ENCODE results near the gene ARL6IP1.

DNA sequence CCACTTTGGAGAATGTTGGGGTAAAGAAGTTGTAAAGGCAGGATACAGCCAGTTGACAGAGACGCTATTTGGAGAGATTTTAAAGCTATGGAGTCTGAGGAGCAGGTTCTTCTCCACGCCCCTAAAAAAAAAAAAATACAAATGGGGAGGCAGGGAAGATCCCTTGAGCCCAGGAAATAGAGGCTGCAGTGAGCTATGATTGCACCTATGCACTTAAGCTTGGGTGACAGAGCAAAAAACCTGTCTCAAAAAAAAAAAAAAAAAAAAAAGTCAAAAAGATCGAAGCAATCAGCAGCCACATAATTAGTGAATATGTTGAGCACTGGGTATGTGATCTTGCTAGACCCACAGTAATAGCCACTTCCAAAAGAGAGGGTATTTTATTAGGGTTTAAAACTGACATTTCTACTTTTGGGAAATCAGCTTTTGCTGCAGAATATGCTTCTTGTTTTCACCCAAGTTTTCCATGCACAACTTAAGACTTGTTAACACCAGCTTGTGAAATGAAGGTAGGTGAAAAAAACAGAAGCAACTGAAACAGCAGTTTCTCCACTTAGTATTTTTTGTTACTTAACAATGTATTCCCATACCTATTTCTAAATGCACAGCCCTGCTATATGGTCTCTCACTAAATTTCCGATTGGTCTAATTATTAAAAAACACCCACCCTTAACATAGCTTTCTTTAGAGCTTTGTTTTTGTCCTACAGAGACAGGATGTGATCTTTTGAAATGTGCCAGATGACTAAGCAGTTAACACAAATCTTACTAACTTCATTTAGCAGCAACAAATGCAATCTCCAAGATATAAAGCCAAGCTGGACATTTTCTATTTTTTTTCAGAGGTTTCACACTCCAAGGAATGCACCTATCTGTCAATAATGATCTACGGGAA is 2.5 kb upstream of the ARL6IP1 start:
- TF ChIP-seq, protein P1, sequence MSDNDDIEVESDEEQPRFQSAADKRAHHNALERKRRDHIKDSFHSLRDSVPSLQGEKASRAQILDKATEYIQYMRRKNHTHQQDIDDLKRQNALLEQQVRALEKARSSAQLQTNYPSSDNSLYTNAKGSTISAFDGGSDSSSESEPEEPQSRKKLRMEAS (IDR thresholded peaks at IDR 0.05; ENCODE audit: low read depth) = no peak
- TF ChIP-seq GABPA (IDR thresholded peaks at IDR 0.05; ENCODE audit: low read depth) (no peak), GATA2 (CRISPR knock-in tag; IDR thresholded peaks at IDR 0.05) (no peak), RAD21 (IDR thresholded peaks at IDR 0.05; ENCODE audit: low read length) (no peak), TCF12 (IDR thresholded peaks at IDR 0.05) (no peak), POLR2AphosphoS5 (IDR thresholded peaks at IDR 0.05; ENCODE audit: low read depth, low read length) (no peak), YY1 (IDR thresholded peaks at IDR 0.05; ENCODE audit: low read depth) (no peak), MXI1 (IDR thresholded peaks at IDR 0.05; ENCODE audit: low read depth, low read length) (no peak), JUND (IDR thresholded peaks at IDR 0.05) (no peak), NRF1 (IDR thresholded peaks at IDR 0.05; ENCODE audit: low read depth, low read length) (no peak)
- TF ChIP-seq, protein P2, sequence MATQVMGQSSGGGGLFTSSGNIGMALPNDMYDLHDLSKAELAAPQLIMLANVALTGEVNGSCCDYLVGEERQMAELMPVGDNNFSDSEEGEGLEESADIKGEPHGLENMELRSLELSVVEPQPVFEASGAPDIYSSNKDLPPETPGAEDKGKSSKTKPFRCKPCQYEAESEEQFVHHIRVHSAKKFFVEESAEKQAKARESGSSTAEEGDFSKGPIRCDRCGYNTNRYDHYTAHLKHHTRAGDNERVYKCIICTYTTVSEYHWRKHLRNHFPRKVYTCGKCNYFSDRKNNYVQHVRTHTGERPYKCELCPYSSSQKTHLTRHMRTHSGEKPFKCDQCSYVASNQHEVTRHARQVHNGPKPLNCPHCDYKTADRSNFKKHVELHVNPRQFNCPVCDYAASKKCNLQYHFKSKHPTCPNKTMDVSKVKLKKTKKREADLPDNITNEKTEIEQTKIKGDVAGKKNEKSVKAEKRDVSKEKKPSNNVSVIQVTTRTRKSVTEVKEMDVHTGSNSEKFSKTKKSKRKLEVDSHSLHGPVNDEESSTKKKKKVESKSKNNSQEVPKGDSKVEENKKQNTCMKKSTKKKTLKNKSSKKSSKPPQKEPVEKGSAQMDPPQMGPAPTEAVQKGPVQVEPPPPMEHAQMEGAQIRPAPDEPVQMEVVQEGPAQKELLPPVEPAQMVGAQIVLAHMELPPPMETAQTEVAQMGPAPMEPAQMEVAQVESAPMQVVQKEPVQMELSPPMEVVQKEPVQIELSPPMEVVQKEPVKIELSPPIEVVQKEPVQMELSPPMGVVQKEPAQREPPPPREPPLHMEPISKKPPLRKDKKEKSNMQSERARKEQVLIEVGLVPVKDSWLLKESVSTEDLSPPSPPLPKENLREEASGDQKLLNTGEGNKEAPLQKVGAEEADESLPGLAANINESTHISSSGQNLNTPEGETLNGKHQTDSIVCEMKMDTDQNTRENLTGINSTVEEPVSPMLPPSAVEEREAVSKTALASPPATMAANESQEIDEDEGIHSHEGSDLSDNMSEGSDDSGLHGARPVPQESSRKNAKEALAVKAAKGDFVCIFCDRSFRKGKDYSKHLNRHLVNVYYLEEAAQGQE (IDR thresholded peaks at IDR 0.05; ENCODE audit: low read depth, low read length) = no peak
- TF ChIP-seq, protein P3, sequence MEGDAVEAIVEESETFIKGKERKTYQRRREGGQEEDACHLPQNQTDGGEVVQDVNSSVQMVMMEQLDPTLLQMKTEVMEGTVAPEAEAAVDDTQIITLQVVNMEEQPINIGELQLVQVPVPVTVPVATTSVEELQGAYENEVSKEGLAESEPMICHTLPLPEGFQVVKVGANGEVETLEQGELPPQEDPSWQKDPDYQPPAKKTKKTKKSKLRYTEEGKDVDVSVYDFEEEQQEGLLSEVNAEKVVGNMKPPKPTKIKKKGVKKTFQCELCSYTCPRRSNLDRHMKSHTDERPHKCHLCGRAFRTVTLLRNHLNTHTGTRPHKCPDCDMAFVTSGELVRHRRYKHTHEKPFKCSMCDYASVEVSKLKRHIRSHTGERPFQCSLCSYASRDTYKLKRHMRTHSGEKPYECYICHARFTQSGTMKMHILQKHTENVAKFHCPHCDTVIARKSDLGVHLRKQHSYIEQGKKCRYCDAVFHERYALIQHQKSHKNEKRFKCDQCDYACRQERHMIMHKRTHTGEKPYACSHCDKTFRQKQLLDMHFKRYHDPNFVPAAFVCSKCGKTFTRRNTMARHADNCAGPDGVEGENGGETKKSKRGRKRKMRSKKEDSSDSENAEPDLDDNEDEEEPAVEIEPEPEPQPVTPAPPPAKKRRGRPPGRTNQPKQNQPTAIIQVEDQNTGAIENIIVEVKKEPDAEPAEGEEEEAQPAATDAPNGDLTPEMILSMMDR (IDR thresholded peaks at IDR 0.05) = no peak
- TF ChIP-seq, protein P4, sequence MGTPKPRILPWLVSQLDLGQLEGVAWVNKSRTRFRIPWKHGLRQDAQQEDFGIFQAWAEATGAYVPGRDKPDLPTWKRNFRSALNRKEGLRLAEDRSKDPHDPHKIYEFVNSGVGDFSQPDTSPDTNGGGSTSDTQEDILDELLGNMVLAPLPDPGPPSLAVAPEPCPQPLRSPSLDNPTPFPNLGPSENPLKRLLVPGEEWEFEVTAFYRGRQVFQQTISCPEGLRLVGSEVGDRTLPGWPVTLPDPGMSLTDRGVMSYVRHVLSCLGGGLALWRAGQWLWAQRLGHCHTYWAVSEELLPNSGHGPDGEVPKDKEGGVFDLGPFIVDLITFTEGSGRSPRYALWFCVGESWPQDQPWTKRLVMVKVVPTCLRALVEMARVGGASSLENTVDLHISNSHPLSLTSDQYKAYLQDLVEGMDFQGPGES (IDR thresholded peaks at IDR 0.05; ENCODE audit: low read depth, low read length) = no peak
- TF ChIP-seq, protein P5, sequence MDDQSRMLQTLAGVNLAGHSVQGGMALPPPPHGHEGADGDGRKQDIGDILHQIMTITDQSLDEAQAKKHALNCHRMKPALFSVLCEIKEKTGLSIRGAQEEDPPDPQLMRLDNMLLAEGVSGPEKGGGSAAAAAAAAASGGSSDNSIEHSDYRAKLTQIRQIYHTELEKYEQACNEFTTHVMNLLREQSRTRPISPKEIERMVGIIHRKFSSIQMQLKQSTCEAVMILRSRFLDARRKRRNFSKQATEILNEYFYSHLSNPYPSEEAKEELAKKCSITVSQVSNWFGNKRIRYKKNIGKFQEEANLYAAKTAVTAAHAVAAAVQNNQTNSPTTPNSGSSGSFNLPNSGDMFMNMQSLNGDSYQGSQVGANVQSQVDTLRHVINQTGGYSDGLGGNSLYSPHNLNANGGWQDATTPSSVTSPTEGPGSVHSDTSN (IDR thresholded peaks at IDR 0.05) = no peak
